Liver (tissue), 3 donors: ENCODE measurements around the gene MRPL52.

ENCODE experiments used
- HNF4G ChIP-seq: IDR thresholded peaks from 2 replicates; pipeline ENCODE4 v1.6.1; 2016; ENCODE audit warnings: antibody characterized with exemption
- YY1 ChIP-seq: IDR thresholded peaks from 2 replicates; pipeline ENCODE4 v1.6.1; 2016; ENCODE audit warnings: antibody characterized with exemption, mild to moderate bottlenecking
- TF ChIP-seq, protein P1 (sequence below): IDR thresholded peaks from 2 replicates; pipeline ENCODE4 v1.6.1; 2016; ENCODE audit warnings: antibody characterized with exemption
- TF ChIP-seq, protein P2 (sequence below): fragments of 150-350 bp; IDR thresholded peaks from 2 replicates; pipeline ENCODE4 v1.5.1; 2017; ENCODE audit warnings: improper control_type of control experiment, low read depth, low read length; ENCODE audit not compliant: missing input control
- donor health status: healthy.
- donor health status: healthy.

DNA sequence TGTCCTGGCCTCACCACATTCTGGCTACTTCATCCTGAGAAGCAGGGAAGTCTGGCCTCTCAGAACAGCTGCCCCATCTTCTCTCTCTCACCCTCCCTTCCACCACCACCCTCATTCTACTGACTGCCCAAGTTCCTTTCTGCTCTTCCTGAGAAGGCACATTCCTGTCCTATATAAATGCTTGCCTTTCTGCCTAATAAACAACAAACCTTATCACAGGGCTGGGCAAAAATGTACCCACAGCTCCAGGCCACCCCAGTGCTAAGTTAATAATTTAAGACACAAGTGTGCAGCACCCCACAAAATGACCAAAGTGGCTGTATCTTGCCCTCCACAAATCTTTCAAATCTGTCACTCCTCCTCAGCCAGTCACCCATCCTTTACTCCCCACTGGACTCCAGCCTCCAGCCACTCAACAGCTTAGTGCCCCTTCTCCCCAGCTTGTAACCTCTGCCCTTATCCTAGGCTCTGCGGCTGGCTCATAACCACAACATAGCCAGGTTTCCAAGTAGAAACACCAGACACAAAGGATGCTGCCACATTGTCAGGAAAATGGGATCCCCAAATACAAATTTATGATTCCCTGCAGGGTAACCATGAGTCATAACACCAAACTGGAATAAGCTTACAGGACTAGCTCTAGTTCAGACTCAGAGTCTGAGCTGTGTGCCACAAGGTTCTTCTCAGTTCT lies 48.2 kb upstream of the MRPL52 start:
- TF ChIP-seq, protein P1, sequence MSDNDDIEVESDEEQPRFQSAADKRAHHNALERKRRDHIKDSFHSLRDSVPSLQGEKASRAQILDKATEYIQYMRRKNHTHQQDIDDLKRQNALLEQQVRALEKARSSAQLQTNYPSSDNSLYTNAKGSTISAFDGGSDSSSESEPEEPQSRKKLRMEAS: no peak
- TF ChIP-seq HNF4G (no peak), YY1 (no peak)
- TF ChIP-seq, protein P2, sequence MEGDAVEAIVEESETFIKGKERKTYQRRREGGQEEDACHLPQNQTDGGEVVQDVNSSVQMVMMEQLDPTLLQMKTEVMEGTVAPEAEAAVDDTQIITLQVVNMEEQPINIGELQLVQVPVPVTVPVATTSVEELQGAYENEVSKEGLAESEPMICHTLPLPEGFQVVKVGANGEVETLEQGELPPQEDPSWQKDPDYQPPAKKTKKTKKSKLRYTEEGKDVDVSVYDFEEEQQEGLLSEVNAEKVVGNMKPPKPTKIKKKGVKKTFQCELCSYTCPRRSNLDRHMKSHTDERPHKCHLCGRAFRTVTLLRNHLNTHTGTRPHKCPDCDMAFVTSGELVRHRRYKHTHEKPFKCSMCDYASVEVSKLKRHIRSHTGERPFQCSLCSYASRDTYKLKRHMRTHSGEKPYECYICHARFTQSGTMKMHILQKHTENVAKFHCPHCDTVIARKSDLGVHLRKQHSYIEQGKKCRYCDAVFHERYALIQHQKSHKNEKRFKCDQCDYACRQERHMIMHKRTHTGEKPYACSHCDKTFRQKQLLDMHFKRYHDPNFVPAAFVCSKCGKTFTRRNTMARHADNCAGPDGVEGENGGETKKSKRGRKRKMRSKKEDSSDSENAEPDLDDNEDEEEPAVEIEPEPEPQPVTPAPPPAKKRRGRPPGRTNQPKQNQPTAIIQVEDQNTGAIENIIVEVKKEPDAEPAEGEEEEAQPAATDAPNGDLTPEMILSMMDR: no peak
